Measurements from ENCODE around the gene PLXNA4. TPM values are rescaled to one million over a fixed set of nuclear protein-coding genes. Genes with fewer than 3 reads are reported as not detected.

The PLXNA4 gene
- total and polyA plus RNA-seq, 8 donors: 1.9 to 6.6 (median 3.4) TPM

DNA sequence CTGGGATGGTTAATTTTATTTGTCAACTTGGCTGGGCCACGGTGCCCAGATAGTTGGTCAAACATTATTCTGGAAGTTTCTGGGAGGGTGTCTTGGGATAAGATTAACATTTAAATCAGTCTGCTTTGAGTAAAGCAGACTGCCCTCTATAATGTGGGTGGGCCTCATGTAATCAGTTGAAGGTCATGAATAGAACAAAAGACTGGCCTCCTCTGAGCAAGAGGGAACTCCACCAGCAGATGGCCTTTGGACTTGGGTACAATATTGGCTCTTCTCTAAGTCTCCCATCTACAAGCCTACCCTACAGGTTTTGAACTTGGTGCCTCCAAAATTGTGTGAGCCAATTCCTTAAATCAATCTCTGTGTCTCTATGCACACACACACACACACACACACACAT lies 61.8 kb downstream of the PLXNA4 start:
- H3K4me3 ChIP-seq: no peak overlapping the region
- no peak for ATAC-seq
- intact Hi-C loops (cut with DNase I): no loop called here

DNA sequence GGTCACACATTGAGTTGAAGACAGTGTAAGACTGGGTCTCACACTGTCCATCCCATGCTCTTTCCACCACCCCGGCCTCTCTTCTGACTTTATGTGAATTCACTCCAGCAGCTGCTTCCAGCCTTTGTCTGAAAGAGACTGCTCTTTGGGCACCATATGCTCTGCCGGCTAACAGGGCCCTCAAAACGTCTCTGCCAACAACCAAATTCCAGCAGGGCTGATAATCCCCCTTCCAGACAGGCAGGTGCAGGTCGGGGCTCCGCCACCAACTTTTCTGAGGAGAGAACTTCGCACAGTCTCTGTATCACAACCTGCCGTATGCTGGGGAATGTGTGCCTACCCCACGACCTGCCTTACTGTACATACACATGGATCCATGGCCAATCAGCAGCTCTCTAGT lies 64.3 kb downstream of the PLXNA4 start:
- Histone ChIP-seq H3K4me3 (no peak overlapping the region), H3K9me3 (no peaks in the 10 kb centered on the region), H3K36me3 (no peaks in the 10 kb centered on the region), H3K4me1 (no peaks in the 10 kb centered on the region), H3K27ac (no peak overlapping the region), H3K27me3 (peaks cover 0 to 6% of the 10 kb centered on the region in 2 donors)
- no peak for DNase-seq
- intact Hi-C loops (cut with DNase I): no loop called here
- TF ChIP-seq, protein P1, sequence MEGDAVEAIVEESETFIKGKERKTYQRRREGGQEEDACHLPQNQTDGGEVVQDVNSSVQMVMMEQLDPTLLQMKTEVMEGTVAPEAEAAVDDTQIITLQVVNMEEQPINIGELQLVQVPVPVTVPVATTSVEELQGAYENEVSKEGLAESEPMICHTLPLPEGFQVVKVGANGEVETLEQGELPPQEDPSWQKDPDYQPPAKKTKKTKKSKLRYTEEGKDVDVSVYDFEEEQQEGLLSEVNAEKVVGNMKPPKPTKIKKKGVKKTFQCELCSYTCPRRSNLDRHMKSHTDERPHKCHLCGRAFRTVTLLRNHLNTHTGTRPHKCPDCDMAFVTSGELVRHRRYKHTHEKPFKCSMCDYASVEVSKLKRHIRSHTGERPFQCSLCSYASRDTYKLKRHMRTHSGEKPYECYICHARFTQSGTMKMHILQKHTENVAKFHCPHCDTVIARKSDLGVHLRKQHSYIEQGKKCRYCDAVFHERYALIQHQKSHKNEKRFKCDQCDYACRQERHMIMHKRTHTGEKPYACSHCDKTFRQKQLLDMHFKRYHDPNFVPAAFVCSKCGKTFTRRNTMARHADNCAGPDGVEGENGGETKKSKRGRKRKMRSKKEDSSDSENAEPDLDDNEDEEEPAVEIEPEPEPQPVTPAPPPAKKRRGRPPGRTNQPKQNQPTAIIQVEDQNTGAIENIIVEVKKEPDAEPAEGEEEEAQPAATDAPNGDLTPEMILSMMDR (IDR thresholded peaks at IDR 0.05): no peak
- ATAC-seq: no peak

More for the DNA sequence above, 61.8 kb downstream of the PLXNA4 start:
- no peak for DNase-seq
- H3K4me1 ChIP-seq: no peaks in the 10 kb centered on the region
- no peak overlapping the region for H3K27ac ChIP-seq
- H3K27me3 ChIP-seq: no peaks in the 10 kb centered on the region
- no peaks in the 10 kb centered on the region for H3K9me3 ChIP-seq
- H3K36me3 ChIP-seq: no peaks in the 10 kb centered on the region
- TF ChIP-seq, protein P1 (IDR thresholded peaks at IDR 0.05): no peak

DNA sequence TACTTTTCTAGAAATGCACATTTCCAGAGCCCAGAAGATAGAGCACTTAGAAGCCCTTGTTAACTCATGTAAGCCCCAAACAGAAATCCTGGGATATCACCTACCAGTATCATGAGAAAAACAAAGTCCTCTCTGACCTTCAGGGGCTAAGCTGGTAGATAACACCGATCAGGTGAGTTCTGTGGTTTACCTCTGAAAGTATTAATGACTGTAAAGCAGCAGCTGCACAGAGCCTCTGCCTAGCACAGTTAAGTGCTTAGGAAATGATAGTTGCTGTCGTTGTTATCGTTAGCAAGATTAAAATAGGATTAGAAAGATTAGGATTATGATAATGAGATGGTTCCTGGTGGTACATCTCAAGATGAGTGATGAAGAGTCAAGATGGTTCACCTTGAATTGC lies 64.9 kb downstream of the PLXNA4 start:
- intact Hi-C loops (cut with DNase I): no loop called here
- TF ChIP-seq, protein P1 (IDR thresholded peaks at IDR 0.05): no peak
- no peak for DNase-seq
- Histone ChIP-seq H3K4me1 (no peaks in the 10 kb centered on the region), H3K27ac (no peak overlapping the region), H3K27me3 (peaks cover 0 to 6% of the 10 kb centered on the region in 2 donors), H3K4me3 (no peak overlapping the region), H3K9me3 (no peaks in the 10 kb centered on the region), H3K36me3 (no peaks in the 10 kb centered on the region)
- no peak for ATAC-seq

DNA sequence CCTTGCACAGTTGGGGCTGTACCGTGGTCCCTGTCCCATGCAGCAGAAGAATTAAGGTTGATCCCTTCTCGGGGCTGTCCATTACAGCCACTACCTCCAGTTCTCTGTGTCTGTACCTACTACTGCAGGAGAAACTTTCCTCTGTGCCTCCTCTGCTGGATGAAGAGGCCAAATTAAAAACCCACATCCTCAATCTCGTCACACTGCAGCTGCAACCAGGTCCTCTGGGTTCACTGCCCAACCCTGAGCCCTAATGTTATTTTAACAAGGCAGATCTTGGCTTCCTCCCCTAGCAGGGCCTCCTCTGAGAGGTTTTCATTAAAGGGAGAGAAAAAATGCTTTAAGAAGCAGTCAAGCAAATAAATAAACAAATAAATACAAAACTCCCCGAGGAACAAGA lies 66.6 kb downstream of the PLXNA4 start:
- no peaks in the 10 kb centered on the region for H3K9me3 ChIP-seq
- TF ChIP-seq, protein P1 (IDR thresholded peaks at IDR 0.05): no peak
- no peaks in the 10 kb centered on the region for H3K36me3 ChIP-seq
- no peak overlapping the region for H3K27ac ChIP-seq
- H3K27me3 ChIP-seq: peaks cover 0 to 6% of the 10 kb centered on the region in 2 donors
- H3K4me3 ChIP-seq: no peak overlapping the region
- DNase-seq (no peak), ATAC-seq (no peak)
- no peaks in the 10 kb centered on the region for H3K4me1 ChIP-seq
- intact Hi-C loops (cut with DNase I): no loop called here

DNA sequence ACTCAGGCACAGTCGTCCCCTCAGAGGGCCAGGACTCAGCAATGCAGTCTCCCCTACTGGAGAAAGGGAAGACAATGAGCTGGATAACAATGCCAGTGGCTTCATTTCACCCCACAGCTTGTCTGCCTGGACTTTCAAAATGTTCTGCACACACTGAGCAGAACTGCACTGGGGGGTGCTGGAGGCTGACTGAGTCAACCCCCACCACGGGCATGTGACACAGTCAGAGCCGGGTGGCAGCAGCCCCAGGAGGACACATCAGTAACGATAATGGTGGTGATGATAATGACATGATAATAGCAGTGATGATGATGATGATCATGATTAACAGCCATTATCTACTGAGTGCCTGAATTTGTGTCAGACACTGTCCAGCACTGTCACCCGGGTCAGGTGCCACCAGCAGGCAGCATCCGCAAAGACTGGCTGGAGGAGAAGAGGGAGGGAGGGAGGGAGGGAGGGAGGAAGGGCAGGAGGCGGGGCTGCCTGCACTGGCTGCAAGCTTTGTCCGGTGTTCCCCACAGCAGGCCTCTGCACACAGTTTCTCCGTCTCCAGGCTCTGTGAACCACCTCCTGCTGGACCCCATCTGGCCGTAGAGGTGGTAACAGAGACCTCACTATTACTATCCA lies 67.4 kb downstream of the PLXNA4 start:
- no peaks in the 10 kb centered on the region for H3K36me3 ChIP-seq
- H3K27ac ChIP-seq: no peak overlapping the region
- DNase-seq (no peak), ATAC-seq (no peak)
- H3K4me3 ChIP-seq: no peak overlapping the region
- peaks cover 0 to 6% of the 10 kb centered on the region in 2 donors for H3K27me3 ChIP-seq
- intact Hi-C loops (cut with DNase I): no loop called here
- no peaks in the 10 kb centered on the region for H3K4me1 ChIP-seq
- TF ChIP-seq, protein P1 (IDR thresholded peaks at IDR 0.05): no peak
- no peaks in the 10 kb centered on the region for H3K9me3 ChIP-seq
